HepG2 (cell line): Measurements from ENCODE around the gene JCAD. TPM values are rescaled to one million over a fixed set of nuclear protein-coding genes. Genes with fewer than 3 reads are reported as not detected.

Experiments used
- ATAC-seq: fragments of 200-7000 bp; cut with Tn5 transposase; 3 replicates; pipeline ENCODE4 v1.9.1; 2020; ENCODE audit warnings: mild to moderate bottlenecking, moderate library complexity
- BruUV-seq: library from RNA; stranded (reverse); fragments of 400-500 nt; replicated peaks from 2 replicates; lab custom pipeline; 2021; lab: Mats Ljungman, UMichigan
- CTCF ChIA-PET: fragments of 300-600 bp; formaldehyde crosslinking; extraction: SDS; loops from one replicate; lab custom pipeline; 2021; ENCODE audit warnings: low total read pairs, inconsistent platforms, low intra/inter-chr PET ratio; lab: Yijun Ruan, JAX
- POLR2A ChIA-PET: fragments of 350-600 bp; sonication (Branson Sonifier 250); formaldehyde crosslinking; loops from one replicate; lab custom pipeline; 2020; ENCODE audit warnings: antibody characterized with exemption, inconsistent platforms; lab: Yijun Ruan, JAX
- DNase-seq: peaks from one replicate; pipeline ENCODE4 v3.0.0-alpha.2; 2015; ENCODE audit warnings: low spot score
- FAIRE-seq: peaks from 3 replicates; lab custom pipeline; 2011; peaks lifted over from hg19 to GRCh38; lab: Jason Lieb, UNC
- H2AFZ ChIP-seq: one replicate; pipeline ENCODE4 v1.6.1; 2011; ENCODE audit warnings: low read length, inconsistent platforms
- H3K27ac ChIP-seq: fragments of 300-600 bp; 3 replicates; pipeline ENCODE4 v1.8.0; 2011; ENCODE audit warnings: mixed run types, mild to moderate bottlenecking, mixed read lengths, low read length, inconsistent platforms; ENCODE audit not compliant: insufficient read depth; ENCODE audit errors: extremely low read length
- H3K27me3 ChIP-seq, 2 experiments: fragments of 200-600 bp in 1 of 2; 2 replicates in 1 of 2; 3 replicates in 1 of 2; pipeline versions ENCODE4 v1.6.0 to v1.8.0; 2011; ENCODE audit warnings: low read length in 2 of 2, mild to moderate bottlenecking in 2 of 2, moderate library complexity in 2 of 2, inconsistent platforms in 1 of 2; ENCODE audit not compliant: insufficient read depth in 2 of 2, control insufficient read depth in 1 of 2
- H3K36me3 ChIP-seq, 2 experiments: fragments of 200-600 bp in 1 of 2; replicated peaks in 1 of 2; 2 replicates in 1 of 2; 3 replicates in 1 of 2; pipeline versions ENCODE4 v1.5.1 to v1.8.0; 2011; ENCODE audit warnings: low read length in 2 of 2, inconsistent platforms in 1 of 2; ENCODE audit not compliant: insufficient read depth in 2 of 2, control insufficient read depth in 1 of 2
- H3K4me1 ChIP-seq: 2 replicates; pipeline ENCODE4 v1.5.1; 2012; ENCODE audit warnings: low read length, inconsistent platforms; ENCODE audit not compliant: insufficient read depth
- H3K4me2 ChIP-seq: 2 replicates; pipeline ENCODE4 v1.6.0; 2011; ENCODE audit warnings: low read depth, low read length, inconsistent platforms
- H3K4me3 ChIP-seq, 3 experiments: fragments of 200-600 bp in 1 of 3; sonication (generic), shearing (Covaris generic) in 1 of 3; replicated peaks in 1 of 3; 2 replicates each; pipeline ENCODE4 v1.5.1; 2011 to 2016; ENCODE audit warnings: low read length in 3 of 3, inconsistent platforms in 2 of 3, low read depth in 2 of 3, mild to moderate bottlenecking in 2 of 3, control low read depth in 1 of 3, mixed read lengths in 1 of 3; ENCODE audit not compliant: insufficient read depth in 1 of 3
- H3K79me2 ChIP-seq: one replicate; pipeline ENCODE4 v1.6.1; 2011; ENCODE audit warnings: low read length, inconsistent platforms; ENCODE audit not compliant: insufficient read depth
- H3K9ac ChIP-seq: 2 replicates; pipeline ENCODE4 v1.6.0; 2011; ENCODE audit warnings: mild to moderate bottlenecking, low read depth, low read length, inconsistent platforms; ENCODE audit not compliant: insufficient read depth
- H3K9me3 ChIP-seq: 2 replicates; pipeline ENCODE4 v1.5.1; 2012; ENCODE audit warnings: mild to moderate bottlenecking, low read length
- H4K20me1 ChIP-seq: 2 replicates; pipeline ENCODE4 v1.6.0; 2011; ENCODE audit warnings: inconsistent platforms, mild to moderate bottlenecking, low read length, moderate library complexity; ENCODE audit not compliant: insufficient read depth
- ARNT2 ChIP-seq: sonication (generic); formaldehyde crosslinking; IDR thresholded peaks from 2 replicates; pipeline ENCODE4 v1.8.0; 2022; ENCODE audit warnings: mild to moderate bottlenecking, low read depth, missing genetic modification reagents, moderate library complexity
- MED8 ChIP-seq: sonication (generic); formaldehyde crosslinking; IDR thresholded peaks from 2 replicates; pipeline ENCODE4 v1.8.1; 2023; ENCODE audit warnings: mild to moderate bottlenecking, missing genetic modification reagents; ENCODE audit not compliant: insufficient replicate concordance
- NFYC ChIP-seq: IDR thresholded peaks from 2 replicates; pipeline ENCODE4 v1.6.1; 2016; ENCODE audit warnings: missing genetic modification reagents, missing compliant biosample characterization
- TCF7L2 ChIP-seq: IDR thresholded peaks from 2 replicates; pipeline ENCODE4 v1.6.1; 2011; ENCODE audit warnings: mild to moderate bottlenecking, low read depth, low read length, moderate library complexity
- TRIM24 ChIP-seq: sonication (generic); formaldehyde crosslinking; IDR thresholded peaks from 2 replicates; pipeline ENCODE4 v1.8.0; 2022; ENCODE audit warnings: mild to moderate bottlenecking, missing genetic modification reagents
- TSC22D2 ChIP-seq: sonication (generic); formaldehyde crosslinking; IDR thresholded peaks from 2 replicates; pipeline ENCODE4 v1.5.1; 2020; ENCODE audit warnings: missing genetic modification reagents, mild to moderate bottlenecking, borderline replicate concordance
- ZNF235 ChIP-seq: sonication (generic); formaldehyde crosslinking; IDR thresholded peaks from 2 replicates; pipeline ENCODE4 v1.8.1; 2023; ENCODE audit warnings: mild to moderate bottlenecking, missing genetic modification reagents, borderline replicate concordance
- ZNF260 ChIP-seq: sonication (generic); formaldehyde crosslinking; IDR thresholded peaks from 2 replicates; pipeline ENCODE4 v1.4.0; 2020; ENCODE audit warnings: missing genetic modification reagents, low read depth, mild to moderate bottlenecking, borderline replicate concordance
- ZNF407 ChIP-seq: sonication (generic); formaldehyde crosslinking; IDR thresholded peaks from one replicate; pipeline ENCODE4 v1.5.1; 2020; ENCODE audit warnings: mild to moderate bottlenecking, missing genetic modification reagents; ENCODE audit errors: not compliant biosample characterization
- ZNF446 ChIP-seq: sonication (generic); formaldehyde crosslinking; IDR thresholded peaks from 2 replicates; pipeline ENCODE4 v1.5.0; 2020; ENCODE audit warnings: mild to moderate bottlenecking, missing genetic modification reagents
- ZNF672 ChIP-seq: sonication (generic); formaldehyde crosslinking; IDR thresholded peaks from 2 replicates; pipeline ENCODE4 v1.8.1; 2022; ENCODE audit warnings: missing genetic modification reagents
- WGBS: methylation state at CpG from one replicate; pipeline ENCODE4 v1.1.6; 2017; ENCODE audit warnings: low lambda C conversion rate; 5-methylcytosine and 5-hydroxymethylcytosine counted together
- in situ Hi-C: cut with HindIII; loops from 2 replicates; pipeline ENCODE4 v1.10.0; 2017; ENCODE audit warnings: low pct_unique_long_range_greater_than_20kb; ENCODE audit not compliant: extremely low pct_ligation_motif_present
- intact Hi-C: fragments of 100-400 bp; cut with micrococcal nuclease; formaldehyde crosslinking; loops from one replicate; pipeline ENCODE4 v1.10.0; 2022; ENCODE audit not compliant: unreplicated experiment
- polyA plus RNA-seq, 8 experiments: library from polyadenylated mRNA; depleted of rRNA in 3 of 8; stranded (reverse) in 7 of 8; unstranded in 1 of 8; fragments of >200 nt; fragmentation: Illumina TruSeq in 4 of 8; extraction: Trizol in 4 of 8; gene quantifications; 2 replicates each; pipeline versions ENCODE4 v1.2.1 to v1.2.3, GENCODE V29; 2011 to 2016; ENCODE audit warnings: low read depth in 4 of 8, missing spikeins in 1 of 8, mixed read lengths in 1 of 8; ENCODE audit not compliant: insufficient read depth in 1 of 8
- total RNA-seq, 5 experiments: library from RNA; depleted of rRNA; stranded (reverse); fragments of >200 nt; fragmentation: Illumina TruSeq; extraction: Trizol; gene quantifications; 2 replicates each; pipeline ENCODE4 v1.2.3, GENCODE V29; 2016; ENCODE audit warnings: low read depth in 1 of 5

Gene JCAD
- total and polyA plus RNA-seq, 2 of the 13 experiments (the other 11 are each of a cell fraction or from before 2014, with no cell fraction given): 0.04 to 0.08 TPM

- Histone ChIP-seq H3K36me3 (no peaks in the 10 kb centered on the region), H3K4me2 (no peak overlapping the region), H3K79me2 (no peaks in the 10 kb centered on the region), H3K9ac (no peak overlapping the region), H4K20me1 (no peaks in the 10 kb centered on the region)
- CTCF ChIA-PET: no interaction called here
- no peak for ATAC-seq
- 0% methylated on average over 1 of the region's 1 CpG for WGBS
- no peak for TF ChIP-seq ZNF407 (CRISPR knock-in tag)
- no peak for TF ChIP-seq ZNF672 (CRISPR knock-in tag)
- TF ChIP-seq ARNT2 (CRISPR knock-in tag): no peak
- TF ChIP-seq ZNF446: no peak
- TF ChIP-seq TRIM24 (CRISPR knock-in tag): no peak
- TF ChIP-seq ZNF235 (CRISPR knock-in tag): no peak
- TF ChIP-seq TCF7L2: no peak
- no peak for TF ChIP-seq ZNF260 (CRISPR knock-in tag)
- TF ChIP-seq TSC22D2 (CRISPR knock-in tag): no peak
- no peak for TF ChIP-seq NFYC (CRISPR knock-in tag)
- no peak for TF ChIP-seq MED8
- TF ChIP-seq, all 625 proteins: peak for 0
- no TSS peak for BruUV-seq
- DNase-seq: no peak
- no peak overlapping the region for H3K27ac ChIP-seq
- POLR2A ChIA-PET: no interaction called here
- H3K9me3 ChIP-seq: no peaks in the 10 kb centered on the region
- no peak overlapping the region for H3K4me3 ChIP-seq
- FAIRE-seq: no peak
- no peaks in the 10 kb centered on the region for H3K4me1 ChIP-seq
- in situ Hi-C loops (no loop called here), intact Hi-C loops (no loop called here)
- no peak overlapping the region for H2AFZ ChIP-seq
- H3K27me3 ChIP-seq: no peaks in the 10 kb centered on the region
These were observed 24.5 kb upstream of the JCAD start for GRCh38 chr10:30083934-30084333.
